Panc1 (cell line): ENCODE measurements around the gene UQCRC2. TPM values are rescaled to one million over a fixed set of nuclear protein-coding genes. Genes with fewer than 3 reads are reported as not detected.
"Not testable (repeated sequence)": the region's sequence is repeated elsewhere in the genome, so short reads cannot be mapped to it uniquely, and the experiment has no call there.

ENCODE experiments used
- ATAC-seq: fragments of 200-7000 bp; cut with Tn5 transposase; 2 replicates; pipeline ENCODE4 v1.9.1; 2020; ENCODE audit warnings: mild to moderate bottlenecking, moderate library complexity
- BruUV-seq: library from RNA; stranded (reverse); fragments of 400-500 nt; replicated peaks from 2 replicates; lab custom pipeline; 2021; lab: Mats Ljungman, UMichigan
- CTCF ChIA-PET: fragments of 300-600 bp; sonication (Branson Sonifier 250); formaldehyde crosslinking; loops from one replicate; lab custom pipeline; 2022; ENCODE audit warnings: antibody characterized with exemption; lab: Charles Lee
- POLR2A ChIA-PET: fragments of 300-600 bp; sonication (Branson Sonifier 250); formaldehyde crosslinking; loops from one replicate; lab custom pipeline; 2022; ENCODE audit warnings: antibody characterized with exemption; lab: Charles Lee
- DNase-seq: peaks from one replicate; pipeline ENCODE4 v3.0.0-alpha.2; 2010; ENCODE audit warnings: low read depth, low spot score
- H3K27ac ChIP-seq: 2 replicates; pipeline ENCODE4 v1.5.1; 2011; ENCODE audit warnings: mild to moderate bottlenecking, low read length, inconsistent platforms
- H3K27me3 ChIP-seq: fragments of 200-500 bp; sonication (Bioruptor generic); 2 replicates; pipeline ENCODE4 v1.6.0; 2014; ENCODE audit warnings: low read length, inconsistent platforms; ENCODE audit not compliant: control insufficient read depth, insufficient read depth
- H3K36me3 ChIP-seq: fragments of 200-500 bp; sonication (Bioruptor generic); 2 replicates; pipeline ENCODE4 v1.5.1; 2014; ENCODE audit warnings: inconsistent platforms, mild to moderate bottlenecking, low read length, moderate library complexity; ENCODE audit not compliant: control insufficient read depth, insufficient read depth
- H3K4me1 ChIP-seq: 2 replicates; pipeline ENCODE4 v1.5.1; 2011; ENCODE audit warnings: inconsistent platforms, mild to moderate bottlenecking, low read length, moderate library complexity; ENCODE audit not compliant: control insufficient read depth, insufficient read depth
- H3K4me3 ChIP-seq, 2 experiments: 2 replicates each; pipeline ENCODE4 v1.5.1; 2011 to 2012; ENCODE audit warnings: low read depth in 2 of 2, low read length in 2 of 2, mild to moderate bottlenecking in 2 of 2, inconsistent platforms in 1 of 2, moderate library complexity in 1 of 2
- H3K9me3 ChIP-seq: fragments of 200-500 bp; sonication (Bioruptor generic); 2 replicates; pipeline ENCODE4 v1.5.1; 2014; ENCODE audit warnings: low read depth, mild to moderate bottlenecking, inconsistent platforms, low read length, moderate library complexity; ENCODE audit not compliant: control insufficient read depth, insufficient read depth
- CTCF ChIP-seq: fragments of 450-650 bp; IDR thresholded peaks from 2 replicates; pipeline ENCODE4 v1.5.1; 2017; ENCODE audit warnings: mild to moderate bottlenecking
- POLR2AphosphoS5 ChIP-seq: IDR thresholded peaks from 2 replicates; pipeline ENCODE4 v1.6.1; 2012; ENCODE audit warnings: mild to moderate bottlenecking, low read depth, low read length, moderate library complexity
- REST ChIP-seq, 2 experiments: IDR thresholded peaks; 2 replicates each; pipeline ENCODE4 v1.6.1; 2011 to 2012; ENCODE audit warnings: low read depth in 2 of 2, control low read depth in 1 of 2, low read length in 1 of 2, mild to moderate bottlenecking in 1 of 2, moderate library complexity in 1 of 2; ENCODE audit not compliant: insufficient read depth in 1 of 2
- SIN3A ChIP-seq: IDR thresholded peaks from 2 replicates; pipeline ENCODE4 v1.6.1; 2012; ENCODE audit warnings: low read depth, mild to moderate bottlenecking, low read length, moderate library complexity, borderline replicate concordance; ENCODE audit not compliant: insufficient read depth
- TCF7L2 ChIP-seq: IDR thresholded peaks from 2 replicates; pipeline ENCODE4 v1.6.1; 2011; ENCODE audit warnings: mild to moderate bottlenecking, low read depth, low read length, inconsistent platforms
- in situ Hi-C: cut with HindIII; loops from 2 replicates; pipeline ENCODE4 v1.10.0; 2016; ENCODE audit warnings: low sequenced_read_pairs, low pct_unique_long_range_greater_than_20kb
- intact Hi-C: fragments of 100-400 bp; cut with micrococcal nuclease; formaldehyde crosslinking; loops from one replicate; pipeline ENCODE4 v1.10.0; 2022; ENCODE audit not compliant: unreplicated experiment
- total RNA-seq: library from RNA; stranded (reverse); gene quantifications from one replicate; pipeline ENCODE4 v1.2.1, GENCODE V29; 2021; ENCODE audit not compliant: unreplicated experiment

Gene UQCRC2
- total RNA-seq, 1 experiment from 2014 or later: 248 TPM

- CTCF ChIA-PET: interaction anchor here (0.6 to 4.0 kb wide), 6 partner anchors 11 to 187 kb away, joined by 3 to 34 read pairs (median 4); no protein-coding TSS in a partner anchor
- in situ Hi-C loops: no loop called here
- POLR2A ChIA-PET: interaction anchor here (0.5 kb wide), 1 partner anchor 69 kb away, joined by 3 read pairs; no protein-coding TSS in a partner anchor
These were observed 48.4 kb downstream of the UQCRC2 start for GRCh38 chr16:22001591-22001990.

GRCh38 chr16:22002047-22002446 is 48.9 kb downstream of the UQCRC2 start:
- BruUV-seq, intact Hi-C loops, ATAC-seq: not testable (repeated sequence)

More at GRCh38 chr16:22001591-22001990, 48.4 kb downstream of the UQCRC2 start:
- H3K4me3 ChIP-seq: peak overlapping the region in 1 of 2 experiments; percentile 41; a peak in 1 of 4 replicates
- H3K9me3 ChIP-seq: no peaks in the 10 kb centered on the region
- H3K27ac ChIP-seq: no peak overlapping the region
- H3K4me1 ChIP-seq: no peaks in the 10 kb centered on the region; the same call in 1 of the 2 replicates
- H3K27me3 ChIP-seq: no peaks in the 10 kb centered on the region
- no peaks in the 10 kb centered on the region for H3K36me3 ChIP-seq
- no TSS peak for BruUV-seq
- DNase-seq: no peak
- ATAC-seq: no peak
- intact Hi-C loops: loop anchor here (2.0 kb wide), 2 partner anchors 75 to 187 kb away; no protein-coding TSS in a partner anchor
- no peak for TF ChIP-seq CTCF
- TF ChIP-seq TCF7L2: no peak

GRCh38 chr16:22003195-22003594 is 50.0 kb downstream of the UQCRC2 start:
- TF ChIP-seq REST (IDR thresholded peaks at IDR 0.05; ENCODE audit: insufficient read depth in 1 of 2, low read depth in 2 of 2, low read length in 1 of 2) (no peak), POLR2AphosphoS5 (no peak), TCF7L2 (no peak), CTCF (no peak), SIN3A (no peak)
- POLR2A ChIA-PET: no interaction called here
- CTCF ChIA-PET: interaction anchor here (4.0 kb wide), 1 partner anchor 75 kb away, joined by 34 read pairs; no protein-coding TSS in a partner anchor
- no TSS peak for BruUV-seq
- DNase-seq (no peak), ATAC-seq (no peak)
- H3K4me3 ChIP-seq: no peak overlapping the region
- in situ Hi-C loops (no loop called here), intact Hi-C loops (no loop called here)
- no peak overlapping the region for H3K27ac ChIP-seq
- H3K9me3 ChIP-seq: no peaks in the 10 kb centered on the region
- no peaks in the 10 kb centered on the region for H3K27me3 ChIP-seq
- H3K4me1 ChIP-seq: peaks cover 6% of the 10 kb centered on the region; the same call in 1 of the 2 replicates
- no peaks in the 10 kb centered on the region; the same call in 1 of the 2 replicates for H3K36me3 ChIP-seq

More at GRCh38 chr16:22002047-22002446, 48.9 kb downstream of the UQCRC2 start:
- H3K36me3 ChIP-seq, H3K9me3 ChIP-seq, H3K4me1 ChIP-seq, H3K27me3 ChIP-seq, POLR2A ChIA-PET, H3K4me3 ChIP-seq, in situ Hi-C loops, H3K27ac ChIP-seq, DNase-seq: not testable (repeated sequence)
- CTCF ChIA-PET: interaction anchor here (0.6 to 4.0 kb wide), 10 partner anchors 12 to 187 kb away, joined by 3 to 34 read pairs (median 4); no protein-coding TSS in a partner anchor
